ENCODE measurements around the gene LTB4R. TPM values are rescaled to one million over a fixed set of nuclear protein-coding genes. Genes with fewer than 3 reads are reported as not detected.

The LTB4R gene
- total and polyA plus RNA-seq, 4 experiments from 2014 or later, result 9.6 to 20.0 (median 15.1) TPM

GRCh38 chr14:24298892-24299254 is 12.4 kb upstream of the LTB4R start:
- H3K36me3 Mint-ChIP-seq, result peaks cover 36 to 55% of the 10 kb centered on the region in 2 donors
- ChIA-PET POLR2A (ENCODE audit: partially characterized antibody) (interaction anchor here (0.6 to 7.1 kb wide), 15 partner anchors 12 to 153 kb away, joined by 3 to 136 read pairs (median 8); partner anchors contain the start of genes CBLN3, CHMP4A, CIDEB and GMPR2), CTCF (ENCODE audit: partially characterized antibody) (interaction anchor here (1.3 to 18.5 kb wide), 8 partner anchors 11 to 138 kb away, joined by 3 to 556 read pairs (median 26); partner anchors contain the start of genes CIDEB, IRF9, LTB4R and LTB4R2)
- H3K27ac Mint-ChIP-seq, result peak overlapping the region; percentile 96 to 99 (median 98)
- H3K4me3 Mint-ChIP-seq, result peak overlapping the region; percentile 91 to 99 (median 94)
- H3K4me1 Mint-ChIP-seq, result peaks cover 30 to 66% (median 51%) of the 10 kb centered on the region in 4 donors
- Histone ChIP-seq H3K4me3 (ENCODE audit: low read length in 2 of 2) (peak overlapping the region; percentile 77 to 85), H3K27ac (ENCODE audit: low read depth, low read length) (peak overlapping the region; percentile 87), H3K9me3 (ENCODE audit: control insufficient read depth in 1 of 2, low read length in 2 of 2) (no peaks in the 10 kb centered on the region), H3K27me3 (ENCODE audit: insufficient read depth, low read length) (no peaks in the 10 kb centered on the region), H3K4me1 (ENCODE audit: insufficient read depth, low read length) (peaks cover 42% of the 10 kb centered on the region), H3K36me3 (ENCODE audit: insufficient read depth, low read length) (peaks cover 41% of the 10 kb centered on the region)
- H3K27me3 Mint-ChIP-seq, result no peaks in the 10 kb centered on the region
- DNase-seq, result peak in 1 of 5 donors; percentile 63
- intact Hi-C loops (cut with micrococcal nuclease), result loop anchor here (1.0 kb wide), 3 partner anchors 11 to 185 kb away; partner anchors contain the start of genes DCAF11, LTB4R2 and NRL
- H3K9me3 Mint-ChIP-seq, result peaks cover 0 to 6% (median 0%) of the 10 kb centered on the region in 8 donors

GRCh38 chr14:24299255-24300191 is 11.8 kb upstream of the LTB4R start, which contains the start of the genes DHRS1 and NOP9:
TSS of gene DHRS1 (minus strand) at chr14:24299780. CDS start at chr14:24299106, 674 bp downstream.
TSS of gene NOP9 (plus strand) at chr14:24299850. CDS start at chr14:24299955, 105 bp downstream.
- H3K9me3 ChIP-seq (ENCODE audit: control insufficient read depth in 1 of 2, low read length in 2 of 2), result no peaks in the 10 kb centered on the region
- intact Hi-C loops (cut with micrococcal nuclease), result loop anchor here (1.0 kb wide), 3 partner anchors 11 to 185 kb away; partner anchors contain the start of genes DCAF11, LTB4R2 and NRL
- Mint-ChIP-seq H3K36me3 (peaks cover 38 to 57% of the 10 kb centered on the region in 2 donors), H3K27me3 (no peaks in the 10 kb centered on the region), H3K9me3 (peaks cover 0 to 6% (median 0%) of the 10 kb centered on the region in 8 donors), H3K4me3 (peak within 1 kb of the TSS; percentile 91 to 99 (median 94)), H3K27ac (peak within 1 kb of the TSS; percentile 96 to 99 (median 98)), H3K4me1 (peaks cover 32 to 66% (median 51%) of the 10 kb centered on the region in 4 donors)
- peak; percentile 89 to 92 (median 90) for DNase-seq
- peaks cover 48% of the 10 kb centered on the region for H3K36me3 ChIP-seq (ENCODE audit: insufficient read depth, low read length)
- CTCF ChIA-PET (ENCODE audit: partially characterized antibody), result interaction anchor here (0.8 to 18.5 kb wide), 11 partner anchors 10 to 139 kb away, joined by 3 to 556 read pairs (median 11); partner anchors contain the start of genes CHMP4A, CIDEB, IRF9 and LTB4R
- peak within 1 kb of the TSS; percentile 77 to 85 for H3K4me3 ChIP-seq (ENCODE audit: low read length in 2 of 2)
- peak within 1 kb of the TSS; percentile 87 for H3K27ac ChIP-seq (ENCODE audit: low read depth, low read length)
- no peaks in the 10 kb centered on the region for H3K27me3 ChIP-seq (ENCODE audit: insufficient read depth, low read length)
- POLR2A ChIA-PET (ENCODE audit: partially characterized antibody), result interaction anchor here (0.6 to 7.1 kb wide), 25 partner anchors 11 to 206 kb away, joined by 3 to 136 read pairs (median 5); partner anchors contain the start of genes CBLN3, CHMP4A, CIDEB and DCAF11
- peaks cover 42% of the 10 kb centered on the region for H3K4me1 ChIP-seq (ENCODE audit: insufficient read depth, low read length)

GRCh38 chr14:24300326-24300980 is 10.8 kb upstream of the LTB4R start:
- no peaks in the 10 kb centered on the region for H3K27me3 ChIP-seq (ENCODE audit: insufficient read depth, low read length)
- no peaks in the 10 kb centered on the region for H3K9me3 ChIP-seq (ENCODE audit: control insufficient read depth in 1 of 2, low read length in 2 of 2)
- ChIA-PET CTCF (ENCODE audit: partially characterized antibody) (interaction anchor here (0.8 to 18.5 kb wide), 12 partner anchors 9 to 131 kb away, joined by 3 to 556 read pairs (median 6); partner anchors contain the start of genes CHMP4A, CIDEB, LTB4R and LTB4R2), POLR2A (ENCODE audit: partially characterized antibody) (interaction anchor here (0.7 to 7.1 kb wide), 23 partner anchors 10 to 207 kb away, joined by 3 to 136 read pairs (median 5); partner anchors contain the start of genes CBLN3, CHMP4A, CIDEB and DCAF11)
- intact Hi-C loops (cut with micrococcal nuclease), result no loop called here
- no peaks in the 10 kb centered on the region for H3K27me3 Mint-ChIP-seq
- peak overlapping the region; percentile 91 to 99 (median 94) for H3K4me3 Mint-ChIP-seq
- H3K36me3 Mint-ChIP-seq, result peaks cover 41 to 63% of the 10 kb centered on the region in 2 donors
- H3K4me1 Mint-ChIP-seq, result peaks cover 33 to 71% (median 50%) of the 10 kb centered on the region in 4 donors
- H3K4me1 ChIP-seq (ENCODE audit: insufficient read depth, low read length), result peaks cover 42% of the 10 kb centered on the region
- DNase-seq, result no peak
- H3K27ac Mint-ChIP-seq, result peak overlapping the region; percentile 96 to 99 (median 98)
- H3K9me3 Mint-ChIP-seq, result peaks cover 0 to 6% (median 0%) of the 10 kb centered on the region in 8 donors
- H3K4me3 ChIP-seq (ENCODE audit: low read length in 2 of 2), result peak overlapping the region; percentile 77 to 85
- H3K27ac ChIP-seq (ENCODE audit: low read depth, low read length), result peak overlapping the region; percentile 87
- peaks cover 52% of the 10 kb centered on the region for H3K36me3 ChIP-seq (ENCODE audit: insufficient read depth, low read length)

- H3K27ac Mint-ChIP-seq, result peak overlapping the region in 1 of 7 donors; percentile 57
- peaks cover 63% of the 10 kb centered on the region for H3K36me3 ChIP-seq (ENCODE audit: insufficient read depth, low read length)
- H3K4me1 ChIP-seq (ENCODE audit: insufficient read depth, low read length), result peaks cover 29% of the 10 kb centered on the region
- intact Hi-C loops (cut with micrococcal nuclease), result no loop called here
- CTCF ChIA-PET (ENCODE audit: partially characterized antibody), result interaction anchor here (1.3 to 18.5 kb wide), 5 partner anchors 6 to 128 kb away, joined by 3 to 556 read pairs (median 10); partner anchors contain the start of genes CIDEB, LTB4R, LTB4R2 and TINF2
- H3K9me3 Mint-ChIP-seq, result peaks cover 0 to 6% (median 0%) of the 10 kb centered on the region in 8 donors
- no peak overlapping the region for H3K27ac ChIP-seq (ENCODE audit: low read depth, low read length)
- no peaks in the 10 kb centered on the region for H3K9me3 ChIP-seq (ENCODE audit: control insufficient read depth in 1 of 2, low read length in 2 of 2)
- H3K36me3 Mint-ChIP-seq, result peaks cover 52 to 76% of the 10 kb centered on the region in 2 donors
- peaks cover 25 to 70% (median 43%) of the 10 kb centered on the region in 4 donors for H3K4me1 Mint-ChIP-seq
- POLR2A ChIA-PET (ENCODE audit: partially characterized antibody), result interaction anchor here (0.8 to 1.6 kb wide), 5 partner anchors 9 to 143 kb away, joined by 3 to 5 read pairs (median 3); partner anchors contain the start of genes IRF9 and TINF2
- DNase-seq, result no peak
- H3K4me3 Mint-ChIP-seq, result peak overlapping the region in 1 of 8 donors; percentile 54
- H3K27me3 ChIP-seq (ENCODE audit: insufficient read depth, low read length), result no peaks in the 10 kb centered on the region
- H3K27me3 Mint-ChIP-seq, result no peaks in the 10 kb centered on the region
- no peak overlapping the region for H3K4me3 ChIP-seq (ENCODE audit: low read length in 2 of 2)
Measured at GRCh38 chr14:24304019-24304387, 7.3 kb upstream of the LTB4R start.

GRCh38 chr14:24307156-24307574 is 4.1 kb upstream of the LTB4R start:
- no peaks in the 10 kb centered on the region for H3K27me3 Mint-ChIP-seq
- no peak overlapping the region for H3K27ac ChIP-seq (ENCODE audit: low read depth, low read length)

More at GRCh38 chr14:24307156-24307574, 4.1 kb upstream of the LTB4R start:
- Histone ChIP-seq H3K27me3 (ENCODE audit: insufficient read depth, low read length) (no peaks in the 10 kb centered on the region), H3K4me3 (ENCODE audit: low read length in 2 of 2) (no peak overlapping the region), H3K4me1 (ENCODE audit: insufficient read depth, low read length) (peaks cover 38% of the 10 kb centered on the region), H3K9me3 (ENCODE audit: control insufficient read depth in 1 of 2, low read length in 2 of 2) (no peaks in the 10 kb centered on the region), H3K36me3 (ENCODE audit: insufficient read depth, low read length) (peaks cover 56% of the 10 kb centered on the region)
- DNase-seq, result no peak
- ChIA-PET POLR2A (ENCODE audit: partially characterized antibody) (interaction anchor here (0.8 to 8.5 kb wide), 12 partner anchors 10 to 192 kb away, joined by 3 to 108 read pairs (median 8); partner anchors contain the start of genes ADCY4, DCAF11, MDP1 and NRL), CTCF (ENCODE audit: partially characterized antibody) (interaction anchor here (0.7 to 18.5 kb wide), 22 partner anchors 8 to 199 kb away, joined by 3 to 556 read pairs (median 12); partner anchors contain the start of genes ADCY4, CBLN3, CHMP4A and DHRS1)
- Mint-ChIP-seq H3K4me3 (no peak overlapping the region), H3K9me3 (peaks cover 0 to 1% (median 0%) of the 10 kb centered on the region in 8 donors), H3K27ac (peak overlapping the region; percentile 11 to 90 (median 52)), H3K36me3 (peaks cover 48 to 59% of the 10 kb centered on the region in 2 donors), H3K4me1 (peaks cover 29 to 70% (median 43%) of the 10 kb centered on the region in 4 donors)
- intact Hi-C loops (cut with micrococcal nuclease), result no loop called here

All from CD4-positive, alpha-beta memory T cell (primary cell).